ENCODE measurements around the gene DNAJB1.
"Not testable (repeated sequence)": the region's sequence is repeated elsewhere in the genome, so short reads cannot be mapped to it uniquely, and the experiment has no call there.

Gene DNAJB1

GRCh38 chr19:14553042-14553938 is 35.1 kb upstream of the DNAJB1 start:
- DNase-seq (ENCODE audit: low read depth in 2 of 2) = no peak

GRCh38 chr19:14552006-14552360 is 33.8 kb upstream of the DNAJB1 start:
- DNase-seq (ENCODE audit: low read depth in 2 of 2) = not testable (repeated sequence)

DNA sequence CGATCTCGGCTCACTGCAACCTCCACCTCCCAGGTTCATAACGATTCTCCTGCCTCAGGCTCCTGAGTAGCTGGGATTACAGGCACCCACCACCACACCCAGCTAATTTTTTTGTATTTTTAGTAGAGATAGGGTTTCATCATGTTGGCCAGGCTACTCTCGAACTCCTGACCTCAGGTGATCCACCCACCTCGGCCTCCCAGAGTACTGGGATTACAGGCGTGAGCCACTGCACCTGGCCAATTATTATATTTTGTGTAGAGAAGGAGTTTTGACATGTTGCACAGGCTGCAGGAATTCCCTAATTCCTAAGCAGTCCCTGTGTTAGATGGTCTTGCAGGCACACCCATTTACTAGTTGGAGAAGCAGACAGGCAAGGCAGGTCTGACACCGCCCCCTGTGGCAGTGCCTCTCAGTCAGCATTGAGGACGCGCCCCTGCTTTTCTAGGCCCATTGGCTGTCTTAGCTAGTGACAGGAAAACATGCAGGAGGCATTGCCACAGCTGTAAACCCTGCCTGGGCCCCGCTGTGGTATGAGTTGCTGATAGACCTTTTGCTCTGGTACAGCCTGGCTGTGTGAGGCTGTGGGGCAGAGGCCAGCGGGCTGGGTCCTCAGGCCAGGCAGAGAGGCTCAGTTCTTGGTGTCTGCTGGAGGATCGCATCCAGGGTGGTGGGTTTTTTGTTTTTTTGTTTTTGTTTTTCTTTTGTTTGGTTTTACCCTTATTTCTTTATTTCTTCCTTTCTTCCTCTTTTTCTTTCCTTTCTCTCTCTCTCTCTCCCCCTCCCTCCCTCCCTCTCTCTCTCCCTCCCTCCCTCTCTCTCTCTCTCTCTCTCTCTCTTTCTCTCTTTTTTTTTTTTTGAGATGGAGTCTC is 33.2 kb upstream of the DNAJB1 start:
- peak; percentile 58 for DNase-seq (ENCODE audit: low read depth in 2 of 2)

DNA sequence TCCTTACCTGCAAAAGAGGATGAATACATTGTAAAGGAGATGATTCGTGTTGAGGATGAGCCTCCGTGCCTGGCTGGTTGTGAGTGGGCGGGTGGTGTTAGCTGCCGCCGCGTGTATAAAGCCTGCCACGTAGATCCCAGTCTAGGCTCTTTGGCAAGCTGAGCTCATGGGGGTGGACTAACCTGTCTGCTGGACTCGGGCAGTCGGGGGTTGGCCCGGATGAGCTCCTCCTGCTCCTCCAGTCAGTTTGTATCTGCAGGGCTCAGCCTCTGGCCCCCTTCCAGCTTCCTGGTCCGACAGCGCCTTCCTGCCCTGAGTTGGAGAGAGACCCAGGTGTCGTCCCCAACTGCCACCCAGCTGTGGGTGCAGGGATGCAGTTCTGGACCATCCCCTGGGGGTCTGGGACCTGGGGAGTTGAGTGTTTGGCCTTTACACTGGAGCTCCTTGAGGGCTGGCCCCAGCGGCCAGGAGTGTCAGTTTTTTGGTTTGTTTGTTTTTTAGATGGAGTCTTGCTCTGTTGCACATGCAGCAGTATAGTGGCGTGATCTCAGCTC is 32.1 kb upstream of the DNAJB1 start:
- no peak for DNase-seq (ENCODE audit: low read depth in 2 of 2)

- DNase-seq (ENCODE audit: low read depth in 2 of 2) = no peak
These were observed 27.5 kb upstream of the DNAJB1 start for GRCh38 chr19:14545716-14546082.

- no peak for DNase-seq (ENCODE audit: low read depth in 2 of 2)
These were observed 26.9 kb upstream of the DNAJB1 start for GRCh38 chr19:14544977-14545715.

GRCh38 chr19:14544047-14544446 is 25.9 kb upstream of the DNAJB1 start:
- no peak for DNase-seq (ENCODE audit: low read depth in 2 of 2)

- DNase-seq (ENCODE audit: low read depth in 2 of 2) = no peak
These were observed 24.6 kb upstream of the DNAJB1 start for GRCh38 chr19:14542711-14543328.

- not testable (repeated sequence) for DNase-seq (ENCODE audit: low read depth in 2 of 2)
These were observed 23.8 kb upstream of the DNAJB1 start for GRCh38 chr19:14541979-14542378.

- DNase-seq (ENCODE audit: low read depth in 2 of 2) = no peak
These were observed 22.7 kb upstream of the DNAJB1 start for GRCh38 chr19:14540741-14541525.

DNA sequence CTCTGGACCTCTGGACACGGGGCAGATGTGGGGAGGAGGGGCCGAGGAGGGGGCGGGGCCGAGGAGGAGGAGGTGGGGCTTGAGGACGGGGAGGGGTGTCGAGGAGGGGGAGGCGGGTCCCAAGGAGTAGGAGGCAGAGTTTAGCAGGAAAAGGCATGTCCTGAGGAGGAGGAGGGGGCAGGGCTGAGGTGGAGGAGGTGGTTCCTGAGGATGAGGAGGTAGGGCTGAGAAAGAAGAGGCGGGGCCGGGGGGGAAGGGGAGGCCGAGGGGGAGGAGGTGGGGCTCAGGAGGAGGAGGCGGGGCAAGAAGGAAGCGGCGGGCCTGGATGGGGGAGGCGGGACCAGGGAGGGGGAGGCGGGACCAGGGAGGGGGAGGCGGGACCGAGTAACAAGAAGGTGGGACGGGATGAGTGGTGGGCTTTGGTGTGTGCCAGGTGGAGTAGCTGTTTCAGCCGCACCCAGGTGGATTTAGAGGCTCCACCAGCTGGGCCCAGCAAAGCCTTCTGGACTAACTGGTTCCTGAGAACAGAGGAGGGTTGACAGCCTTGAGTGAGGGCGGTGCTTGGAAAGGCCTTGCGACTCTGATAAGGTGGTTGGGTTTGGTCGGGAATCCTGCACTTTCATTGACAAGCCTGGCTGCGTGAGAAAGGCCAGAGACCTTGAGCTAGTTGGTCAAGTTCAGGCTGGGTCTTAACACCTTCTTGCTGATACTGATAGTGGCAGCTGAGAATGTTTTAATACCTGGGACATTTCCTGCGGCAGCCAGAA is 18.9 kb upstream of the DNAJB1 start:
- no peak for DNase-seq (ENCODE audit: low read depth in 2 of 2)

GRCh38 chr19:14533450-14533849 is 15.3 kb upstream of the DNAJB1 start:
- no peak for DNase-seq (ENCODE audit: low read depth in 2 of 2)

- DNase-seq (ENCODE audit: low read depth in 2 of 2) = no peak
These were observed 12.3 kb upstream of the DNAJB1 start for GRCh38 chr19:14530506-14530905.

GRCh38 chr19:14530005-14530348 is 11.8 kb upstream of the DNAJB1 start:
- DNase-seq (ENCODE audit: low read depth in 2 of 2) = no peak

- DNase-seq (ENCODE audit: low read depth in 2 of 2) = peak; percentile 100
These were observed 11.2 kb upstream of the DNAJB1 start, which contains the start of gene TECR for GRCh38 chr19:14529254-14530004. Gene TECR (plus strand): TSS chr19:14529594. CDS start chr19:14529697, 103 bp downstream.

DNA sequence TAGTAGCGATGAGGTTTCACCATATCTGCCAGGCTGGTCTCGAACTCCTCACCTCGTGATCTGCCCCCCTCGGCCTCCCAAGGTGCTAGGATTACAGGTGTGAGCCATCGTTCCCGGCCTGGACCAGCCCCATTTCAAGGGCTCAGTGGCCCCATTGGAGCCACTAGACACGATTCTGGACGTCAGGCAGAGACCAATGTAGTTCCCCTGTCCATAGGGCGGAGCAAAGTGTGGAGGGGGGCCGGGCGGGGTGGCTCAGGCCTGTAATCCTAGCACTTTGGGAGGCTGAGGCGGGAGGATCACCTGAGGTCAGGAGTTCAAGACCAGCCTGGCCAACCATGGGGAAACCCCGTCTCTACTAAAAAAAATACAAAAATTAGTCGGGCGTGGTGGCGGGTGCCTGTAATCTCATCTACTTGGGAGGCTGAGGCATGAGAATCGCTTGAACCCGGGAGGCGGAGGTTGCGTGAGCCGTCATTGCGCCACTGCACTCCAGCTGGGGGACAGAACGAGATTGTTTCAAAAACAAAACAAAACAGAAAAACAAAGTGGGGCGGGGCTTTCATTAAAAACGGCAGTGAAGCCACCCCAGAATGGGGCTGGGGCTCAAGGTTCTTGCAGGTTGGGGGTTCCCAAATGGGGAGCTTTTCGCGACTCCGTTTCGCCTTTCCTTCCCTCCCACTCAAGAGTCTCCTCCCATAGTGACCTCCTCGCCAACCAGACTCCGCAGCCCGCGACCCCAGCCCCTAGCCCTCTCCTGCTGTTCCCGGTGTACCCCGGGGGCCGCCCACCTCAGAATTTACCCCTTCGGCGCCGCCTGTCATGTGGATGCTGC is 10.4 kb upstream of the DNAJB1 start:
- no peak for DNase-seq (ENCODE audit: low read depth in 2 of 2)

- no peak for DNase-seq (ENCODE audit: low read depth in 2 of 2)
These were observed 8.2 kb upstream of the DNAJB1 start for GRCh38 chr19:14526423-14526822.

- no peak for DNase-seq (ENCODE audit: low read depth in 2 of 2)
These were observed 7.5 kb upstream of the DNAJB1 start for GRCh38 chr19:14525729-14526128.
